ENCODE results near the gene GRIK5.
A peak's percentile ranks its signal among the peaks of the same experiment; 100 is the strongest.

GRIK5 gene

DNA sequence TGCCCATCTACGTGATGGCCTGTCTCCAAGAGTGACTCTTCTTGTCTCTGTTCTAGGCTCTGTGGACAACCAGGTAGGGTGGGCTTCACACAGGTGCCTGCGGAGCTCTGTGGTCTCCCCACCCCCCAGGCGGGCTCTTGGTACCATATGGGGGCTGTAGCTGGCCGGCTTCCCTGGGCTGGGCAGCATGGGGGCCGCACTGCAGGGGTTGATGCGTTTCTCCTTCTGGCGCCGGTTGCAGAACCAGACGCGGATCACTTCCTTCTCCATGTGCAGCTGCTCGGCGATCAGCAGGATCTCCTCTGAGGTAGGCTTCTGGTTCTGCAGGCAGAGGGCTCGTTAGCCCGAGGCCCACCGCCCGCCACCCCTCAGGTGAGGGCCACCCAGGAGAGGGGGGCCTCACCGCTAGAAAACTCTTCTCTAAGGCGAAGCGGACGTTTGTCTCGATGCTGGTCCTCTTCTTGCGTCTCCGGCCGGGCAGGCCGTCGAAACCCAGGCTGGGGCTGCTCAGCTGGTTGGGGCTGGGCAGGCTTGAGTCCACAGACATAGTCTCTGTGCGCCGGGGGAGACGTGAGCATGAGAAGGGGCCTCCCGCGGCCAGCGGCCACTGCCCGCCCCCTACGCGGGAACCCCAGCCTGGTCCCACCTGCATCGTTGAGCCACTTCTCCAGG, 25.3 kb upstream of the GRIK5 start:
- DNase-seq, result no peak

DNA sequence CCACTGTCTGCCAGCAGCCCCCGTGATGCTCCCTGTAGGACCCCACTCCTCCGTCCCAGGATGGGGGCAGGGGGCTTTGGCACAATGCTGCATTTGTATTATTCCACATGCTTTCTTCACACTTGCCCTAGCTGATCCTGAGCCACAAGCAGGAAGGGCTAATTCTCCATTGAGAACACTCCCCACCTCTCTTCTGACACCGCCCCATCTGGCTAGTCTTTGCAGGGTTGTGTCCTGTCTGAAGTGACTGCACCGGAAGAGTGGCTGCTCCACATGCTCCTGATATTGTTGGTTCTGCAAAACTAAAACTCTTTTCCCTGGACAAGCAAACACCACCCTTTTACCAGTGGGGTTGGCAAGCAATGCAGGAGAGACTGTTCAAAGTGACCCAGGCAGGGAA, 23.9 kb upstream of the GRIK5 start:
- no peak for DNase-seq

DNA sequence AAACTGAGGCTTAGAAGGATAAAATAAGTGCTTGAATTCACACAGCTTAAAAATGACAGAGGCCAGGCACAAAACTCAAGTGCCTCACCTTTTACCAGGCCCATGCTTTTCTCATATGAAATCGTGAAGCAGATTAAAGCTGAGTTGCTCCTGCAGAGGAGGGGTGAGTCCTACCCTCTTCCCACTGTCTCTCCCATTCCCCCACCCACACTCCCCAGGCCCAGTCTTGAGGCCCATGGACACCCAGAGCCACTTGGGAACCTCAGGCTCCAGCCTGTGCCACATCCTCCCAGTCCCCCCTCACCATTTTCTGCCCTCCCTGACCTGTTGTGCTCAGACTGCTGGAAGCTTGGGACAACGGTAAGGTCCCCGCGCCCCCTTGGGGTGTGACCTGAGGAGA, 23.5 kb upstream of the GRIK5 start:
- DNase-seq, result no peak

DNA sequence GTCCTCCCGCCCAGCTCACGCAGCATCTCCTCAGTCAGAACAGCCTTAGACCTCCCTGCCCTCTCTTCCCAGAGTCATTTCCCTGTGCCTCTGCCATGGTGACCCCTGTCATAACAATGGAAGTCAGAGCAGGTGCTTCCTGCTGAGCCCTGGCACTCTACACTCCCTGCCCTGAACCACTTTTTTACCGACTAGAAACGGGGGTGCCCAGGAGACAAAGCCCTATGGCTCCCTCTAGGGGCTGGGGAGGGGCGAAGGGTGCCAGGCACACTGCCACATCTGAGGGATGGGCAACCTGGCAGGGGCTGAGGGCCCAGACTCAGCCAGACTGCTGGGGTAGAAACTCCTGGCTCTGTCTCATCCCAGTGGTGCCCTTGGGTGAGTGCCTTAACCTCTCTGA, 22.3 kb upstream of the GRIK5 start:
- DNase-seq, result peak; percentile 68

DNA sequence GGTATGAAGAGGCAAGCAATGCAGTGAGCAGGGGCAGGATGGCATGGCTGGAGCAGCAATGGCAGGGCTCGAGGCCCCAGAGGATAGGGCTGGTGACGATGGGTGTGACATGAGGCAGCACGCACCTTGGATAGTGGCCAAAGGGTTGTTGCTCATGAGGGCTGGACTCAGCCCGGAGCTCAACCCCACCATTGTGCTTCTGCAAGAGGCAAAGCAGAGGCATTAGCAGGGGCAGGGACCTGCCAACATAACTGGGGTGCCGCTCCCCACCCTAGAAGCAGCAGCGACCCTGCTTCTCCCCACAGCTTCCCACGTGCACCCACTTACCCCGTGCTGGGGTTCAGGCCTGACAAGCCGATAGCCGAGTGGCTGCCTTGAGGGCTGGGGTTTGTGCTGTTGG, 21.7 kb upstream of the GRIK5 start:
- DNase-seq, result peak; percentile 10

DNA sequence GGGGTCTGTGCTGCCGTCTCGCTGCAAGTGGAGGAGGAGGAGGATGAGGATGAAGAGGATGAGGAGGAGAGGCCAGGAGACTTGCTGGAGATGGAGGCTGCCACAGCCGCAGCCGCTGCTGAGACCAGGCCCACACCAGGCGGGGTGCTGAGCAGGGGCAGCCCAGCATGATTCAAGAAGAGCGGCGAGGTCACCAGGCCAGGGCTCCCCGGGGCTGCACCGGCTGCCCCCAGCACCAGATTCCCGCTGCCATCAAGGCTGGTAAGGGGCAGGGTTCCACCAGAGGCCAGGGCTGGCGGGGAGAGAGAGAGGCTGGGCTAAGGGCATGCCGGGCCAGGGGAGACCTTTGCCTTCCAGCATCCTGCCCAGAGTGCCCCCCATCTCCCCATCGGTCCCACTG, 21.3 kb upstream of the GRIK5 start:
- DNase-seq, result no peak

DNA sequence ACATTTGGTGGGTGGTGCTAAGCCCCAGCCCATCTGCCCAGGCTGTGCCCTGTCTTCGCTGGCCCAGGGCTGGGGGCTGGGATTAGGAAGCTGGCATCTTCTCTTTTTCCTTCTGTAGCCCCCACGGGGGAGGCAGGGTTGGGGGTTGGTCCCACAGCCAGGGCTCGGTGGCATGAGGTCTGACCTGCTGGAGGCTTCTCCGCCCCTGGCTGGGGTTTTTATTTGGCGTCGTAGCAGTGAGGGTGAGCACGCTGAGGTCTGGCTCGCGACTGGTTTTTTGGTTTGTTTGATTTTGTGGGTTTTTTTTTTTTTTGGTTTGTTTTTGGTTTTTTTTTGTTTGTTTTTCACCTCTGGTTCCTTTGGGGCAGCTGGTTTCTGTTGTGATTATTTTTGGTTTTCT, 20.7 kb upstream of the GRIK5 start:
- peak; percentile 71 for DNase-seq

DNA sequence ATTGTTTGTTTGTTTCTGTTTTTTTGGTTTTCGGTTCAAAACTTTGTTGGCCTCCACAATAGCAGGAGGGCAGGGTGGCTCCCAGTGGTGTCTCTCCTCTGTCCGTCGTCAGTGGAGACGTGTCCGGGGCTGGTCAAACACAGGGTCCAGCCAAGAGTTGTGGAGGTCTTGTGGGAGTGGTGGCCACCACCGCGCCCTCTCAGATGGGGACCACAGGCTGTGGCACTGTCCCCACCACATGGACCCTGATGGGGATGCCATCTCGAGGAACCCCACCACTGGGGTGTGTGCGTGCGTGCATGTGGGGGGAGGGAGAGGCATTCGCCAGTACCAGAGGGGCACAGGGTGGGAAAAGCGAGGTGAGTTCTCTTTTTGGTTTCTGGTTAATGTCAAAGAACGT, 19.8 kb upstream of the GRIK5 start:
- no peak for DNase-seq

DNA sequence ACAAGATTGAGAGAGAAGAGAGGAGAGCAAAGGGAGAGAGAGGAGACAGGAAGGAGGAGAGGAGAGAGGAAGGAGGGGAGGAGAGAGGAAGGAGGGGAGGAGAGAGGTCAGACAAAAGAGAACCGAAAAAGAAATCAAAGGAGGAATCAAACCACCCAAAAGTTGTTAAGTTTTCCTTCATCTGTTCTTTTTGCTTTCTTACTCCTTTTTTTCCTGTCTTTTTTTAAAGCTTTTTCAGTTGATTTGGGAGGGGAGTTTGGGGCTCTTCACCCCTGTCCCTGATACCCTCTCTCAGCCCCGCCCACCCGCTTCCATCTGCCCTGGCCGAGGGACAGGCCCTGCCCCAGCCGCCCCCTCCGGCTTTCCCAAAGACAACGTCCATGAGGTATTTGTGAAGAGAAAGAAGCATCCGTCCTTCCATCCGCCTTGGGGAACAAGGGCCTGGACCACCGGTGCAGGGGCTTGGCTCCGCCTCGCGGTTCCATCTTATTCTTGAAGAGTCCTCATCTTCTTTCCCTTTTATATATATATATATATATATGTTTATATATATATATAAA, 19.3 kb upstream of the GRIK5 start:
- no peak for DNase-seq

DNA sequence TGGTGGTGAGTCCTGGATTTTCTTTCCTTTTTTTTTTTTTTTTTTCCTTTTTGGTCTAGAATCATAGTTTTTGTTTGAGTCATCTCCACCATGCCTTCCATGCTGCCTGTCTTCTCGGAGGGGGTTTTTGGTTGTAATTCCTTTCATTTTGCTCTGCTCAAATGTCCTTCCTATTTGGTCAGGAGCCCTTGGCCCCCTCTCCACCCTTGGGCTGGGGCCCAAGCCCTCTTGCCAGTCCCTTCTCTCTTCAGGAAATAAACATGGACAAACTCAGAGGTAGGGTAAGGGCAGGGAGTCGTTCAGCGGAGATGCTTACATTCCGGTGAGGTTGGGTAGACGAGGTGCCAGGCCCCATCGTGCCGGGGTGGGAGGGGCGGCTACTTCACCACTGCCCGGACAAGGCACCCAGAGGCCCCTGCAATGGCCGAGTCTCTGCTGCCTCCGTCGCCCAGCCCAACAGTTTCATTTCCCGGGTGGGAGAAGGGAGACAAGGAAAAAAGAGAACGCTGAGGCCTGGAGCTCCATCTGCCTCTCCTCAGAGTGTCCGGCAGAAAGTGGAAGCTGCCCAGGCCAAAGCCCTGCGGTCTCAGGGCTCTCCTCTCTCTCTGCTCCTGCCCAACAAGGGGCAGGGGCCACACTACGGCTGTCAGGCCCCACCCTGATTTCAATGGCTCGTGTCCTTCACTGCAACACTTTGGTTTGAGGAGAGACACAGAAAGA, 18.6 kb upstream of the GRIK5 start:
- no peak for DNase-seq

DNA sequence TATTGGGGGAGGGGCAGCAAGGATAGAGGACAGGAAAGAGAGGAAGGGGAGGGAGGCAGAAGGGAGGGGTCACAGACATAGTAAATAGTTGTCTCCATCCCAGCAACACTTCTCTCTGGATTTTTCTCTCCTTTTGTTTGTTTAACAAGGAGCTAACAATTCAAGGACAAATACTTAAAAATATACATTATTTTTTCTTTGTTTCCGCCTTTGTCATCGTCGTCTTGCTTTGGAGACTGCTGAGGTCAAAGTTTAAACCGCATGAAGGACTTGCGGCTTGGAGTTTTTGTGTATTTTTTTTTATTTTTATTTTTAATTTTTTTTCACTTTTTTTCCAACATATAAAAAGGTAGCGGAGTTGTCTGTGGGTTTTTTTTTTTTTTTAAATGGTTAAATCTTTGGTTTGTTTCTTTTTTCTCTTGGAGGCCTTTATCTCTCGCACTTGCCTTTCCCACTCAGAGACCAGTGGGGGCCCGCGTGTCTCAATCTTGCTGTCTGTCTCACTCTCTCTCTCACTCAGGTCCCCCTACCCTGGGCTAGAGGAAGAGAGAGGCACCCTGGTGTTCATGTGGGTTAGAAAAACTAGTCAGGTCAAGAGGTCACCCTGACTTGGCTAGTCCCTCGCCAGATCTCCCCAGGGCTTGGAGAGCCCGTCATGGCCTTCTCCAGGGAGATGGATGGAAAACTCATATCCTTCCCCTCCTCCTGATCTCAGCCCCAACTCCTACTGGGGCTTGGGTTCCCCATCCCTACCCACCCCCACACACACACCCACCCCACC, 17.0 kb upstream of the GRIK5 start:
- DNase-seq, result no peak

DNA sequence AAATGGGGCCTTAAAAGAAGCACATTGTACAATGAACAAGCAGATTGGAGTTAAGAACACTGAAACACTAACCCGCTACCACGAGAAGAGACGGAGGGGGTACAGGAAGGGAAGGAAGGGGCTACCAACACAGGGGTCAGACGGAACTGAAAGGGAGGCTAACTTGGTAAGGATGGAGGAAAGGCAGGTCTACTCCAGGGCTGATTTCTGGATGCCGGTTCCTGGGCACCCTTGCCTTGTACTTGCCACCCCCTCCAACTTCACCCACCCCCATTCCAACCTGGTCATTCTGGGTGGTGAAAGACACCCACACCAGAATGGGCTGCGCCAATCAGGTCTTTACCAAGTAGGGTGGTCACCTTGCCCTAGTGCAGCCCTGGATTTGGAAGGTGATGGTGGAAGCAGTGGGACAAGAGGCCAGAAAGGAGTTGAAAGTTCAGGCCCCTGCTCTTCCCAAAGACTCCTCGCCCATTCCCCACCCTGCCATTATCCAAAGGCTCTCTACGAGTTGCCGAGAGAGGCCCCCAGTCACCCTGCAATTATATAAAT, 16.3 kb upstream of the GRIK5 start:
- DNase-seq, result no peak

DNA sequence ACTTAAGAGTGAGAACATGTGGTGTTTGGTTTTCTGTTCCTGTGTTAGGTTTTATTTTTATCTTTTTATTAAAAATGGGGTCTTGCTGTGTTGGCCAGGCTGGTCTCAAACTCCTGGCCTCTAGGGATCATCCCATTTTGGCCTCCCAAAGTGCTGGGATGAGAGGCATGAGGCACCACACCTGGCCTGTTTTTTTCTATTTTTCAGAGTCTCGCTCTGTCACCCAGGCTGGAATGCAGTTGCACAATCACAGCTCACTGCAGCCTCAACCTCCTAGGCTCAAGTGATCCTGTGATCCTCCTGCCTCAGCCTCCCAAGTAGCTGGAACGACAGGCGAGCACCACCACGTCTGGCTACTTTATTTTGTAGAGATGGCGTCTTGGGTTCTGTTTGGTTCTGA, 13.5 kb upstream of the GRIK5 start:
- DNase-seq, result no peak

DNA sequence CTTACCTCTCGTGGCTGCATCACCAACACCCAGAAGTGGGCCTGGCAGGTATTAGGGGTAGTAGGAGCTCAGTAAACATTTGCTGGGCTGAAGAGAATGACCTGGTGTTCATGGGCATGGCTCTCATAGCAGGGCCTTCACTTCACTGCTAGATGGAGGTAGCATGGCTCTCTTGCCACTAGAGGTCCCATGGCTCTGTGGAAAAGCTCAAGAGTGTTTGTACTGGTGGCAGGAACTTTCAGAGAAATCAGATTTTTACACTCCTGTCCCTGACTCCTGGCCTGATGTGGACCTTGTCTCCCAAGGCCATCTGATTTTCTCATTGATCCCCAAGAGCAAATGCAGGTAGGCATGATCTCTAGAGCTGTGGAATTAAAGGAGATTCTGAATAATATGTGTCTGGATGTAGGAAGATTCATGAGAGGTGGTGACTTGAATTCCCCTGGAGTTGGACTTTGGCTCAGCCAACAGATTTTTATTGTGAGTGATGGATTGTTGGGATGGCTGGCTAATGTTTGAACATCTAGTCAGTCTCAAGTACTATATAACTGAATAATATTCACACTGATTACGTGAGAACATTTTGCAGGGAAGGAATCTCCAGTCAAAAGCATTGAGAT, 11.7 kb upstream of the GRIK5 start:
- peak; percentile 38 for DNase-seq

DNA sequence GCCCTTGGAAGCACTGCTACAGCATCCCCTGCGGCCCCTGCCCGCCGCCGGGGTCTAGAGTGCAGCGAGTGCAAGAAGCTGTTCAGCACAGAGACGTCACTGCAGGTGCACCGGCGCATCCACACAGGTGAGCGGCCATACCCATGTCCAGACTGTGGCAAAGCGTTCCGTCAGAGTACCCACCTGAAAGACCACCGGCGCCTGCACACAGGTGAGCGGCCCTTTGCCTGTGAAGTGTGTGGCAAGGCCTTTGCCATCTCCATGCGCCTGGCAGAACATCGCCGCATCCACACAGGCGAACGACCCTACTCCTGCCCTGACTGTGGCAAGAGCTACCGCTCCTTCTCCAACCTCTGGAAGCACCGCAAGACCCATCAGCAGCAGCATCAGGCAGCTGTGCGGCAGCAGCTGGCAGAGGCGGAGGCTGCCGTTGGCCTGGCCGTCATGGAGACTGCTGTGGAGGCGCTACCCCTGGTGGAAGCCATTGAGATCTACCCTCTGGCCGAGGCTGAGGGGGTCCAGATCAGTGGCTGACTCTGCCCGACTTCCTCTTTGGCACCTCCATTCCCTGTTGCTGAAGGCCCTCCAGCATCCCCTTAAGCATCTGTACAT, 10.9 kb upstream of the GRIK5 start:
- DNase-seq, result no peak

DNA sequence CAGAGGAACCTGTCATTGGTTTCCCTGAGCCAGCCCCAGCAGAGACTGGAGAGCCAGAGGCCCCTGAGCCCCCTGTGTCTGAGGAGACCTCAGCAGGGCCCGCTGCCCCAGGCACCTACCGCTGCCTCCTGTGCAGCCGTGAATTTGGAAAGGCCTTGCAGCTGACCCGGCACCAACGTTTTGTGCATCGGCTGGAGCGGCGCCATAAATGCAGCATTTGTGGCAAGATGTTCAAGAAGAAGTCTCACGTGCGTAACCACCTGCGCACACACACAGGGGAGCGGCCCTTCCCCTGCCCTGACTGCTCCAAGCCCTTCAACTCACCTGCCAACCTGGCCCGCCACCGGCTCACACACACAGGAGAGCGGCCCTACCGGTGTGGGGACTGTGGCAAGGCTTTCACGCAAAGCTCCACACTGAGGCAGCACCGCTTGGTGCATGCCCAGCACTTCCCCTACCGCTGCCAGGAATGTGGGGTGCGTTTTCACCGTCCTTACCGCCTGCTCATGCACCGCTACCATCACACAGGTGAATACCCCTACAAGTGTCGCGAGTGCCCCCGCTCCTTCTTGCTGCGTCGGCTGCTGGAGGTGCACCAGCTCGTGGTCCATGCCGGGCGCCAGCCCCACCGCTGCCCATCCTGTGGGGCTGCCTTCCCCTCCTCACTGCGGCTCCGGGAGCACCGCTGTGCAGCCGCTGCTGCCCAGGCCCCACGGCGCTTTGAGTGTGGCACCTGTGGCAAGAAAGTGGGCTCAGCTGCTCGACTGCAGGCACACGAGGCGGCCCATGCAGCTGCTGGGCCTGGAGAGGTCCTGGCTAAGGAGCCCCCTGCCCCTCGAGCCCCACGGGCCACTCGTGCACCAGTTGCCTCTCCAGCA, 10.1 kb upstream of the GRIK5 start:
- DNase-seq, result no peak

DNA sequence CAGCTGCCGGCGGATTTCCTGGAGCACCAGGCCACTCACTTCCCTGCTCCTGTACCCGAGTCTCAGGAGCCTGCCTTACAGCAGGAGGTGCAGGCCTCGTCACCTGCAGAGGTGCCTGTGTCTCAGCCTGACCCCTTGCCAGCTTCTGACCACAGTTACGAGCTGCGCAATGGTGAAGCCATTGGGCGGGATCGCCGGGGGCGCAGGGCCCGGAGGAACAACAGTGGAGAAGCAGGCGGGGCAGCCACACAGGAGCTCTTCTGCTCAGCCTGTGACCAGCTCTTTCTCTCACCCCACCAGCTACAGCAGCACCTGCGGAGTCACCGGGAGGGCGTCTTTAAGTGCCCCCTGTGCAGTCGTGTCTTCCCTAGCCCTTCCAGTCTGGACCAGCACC, 9.3 kb upstream of the GRIK5 start:
- no peak for DNase-seq

DNA sequence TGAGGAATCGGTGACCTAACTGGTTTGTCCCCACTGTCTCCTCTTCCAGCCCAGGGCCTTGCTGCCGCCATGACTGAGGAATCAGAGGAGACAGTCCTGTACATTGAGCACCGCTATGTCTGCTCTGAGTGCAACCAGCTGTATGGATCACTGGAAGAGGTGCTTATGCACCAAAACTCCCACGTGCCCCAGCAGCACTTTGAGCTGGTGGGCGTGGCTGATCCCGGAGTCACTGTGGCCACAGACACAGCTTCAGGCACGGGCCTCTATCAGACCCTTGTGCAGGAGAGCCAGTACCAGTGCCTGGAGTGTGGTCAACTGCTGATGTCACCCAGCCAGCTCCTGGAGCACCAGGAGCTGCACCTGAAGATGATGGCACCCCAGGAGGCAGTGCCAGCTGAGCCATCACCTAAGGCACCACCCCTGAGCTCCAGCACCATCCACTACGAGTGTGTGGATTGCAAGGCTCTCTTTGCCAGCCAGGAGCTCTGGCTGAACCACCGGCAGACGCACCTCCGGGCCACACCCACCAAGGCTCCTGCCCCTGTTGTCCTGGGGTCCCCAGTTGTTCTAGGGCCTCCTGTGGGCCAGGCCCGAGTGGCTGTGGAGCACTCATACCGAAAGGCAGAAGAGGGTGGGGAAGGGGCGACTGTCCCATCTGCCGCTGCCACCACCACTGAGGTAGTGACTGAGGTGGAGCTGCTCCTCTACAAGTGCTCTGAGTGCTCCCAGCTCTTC, 8.7 kb upstream of the GRIK5 start:
- DNase-seq, result no peak

DNA sequence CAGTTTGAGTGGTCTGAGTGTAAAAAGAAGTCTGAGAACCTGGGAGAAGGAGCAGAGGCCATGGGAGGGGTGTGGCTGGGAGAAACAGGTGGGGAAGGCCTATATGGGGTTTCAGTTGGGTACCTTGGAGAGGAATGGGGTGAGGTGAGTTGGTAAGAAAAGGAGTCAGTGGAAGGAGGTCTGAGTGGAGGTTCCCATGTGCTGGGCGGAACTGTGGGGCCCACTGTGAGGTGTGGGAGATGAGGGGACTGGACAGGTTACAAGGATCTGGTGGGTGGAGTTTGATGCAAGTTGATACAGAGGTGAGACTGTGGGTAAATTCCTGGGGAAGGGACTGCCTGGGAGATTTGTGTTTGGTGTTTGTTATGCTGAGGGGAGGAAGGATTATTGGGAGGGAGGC, 8.1 kb upstream of the GRIK5 start:
- no peak for DNase-seq

DNA sequence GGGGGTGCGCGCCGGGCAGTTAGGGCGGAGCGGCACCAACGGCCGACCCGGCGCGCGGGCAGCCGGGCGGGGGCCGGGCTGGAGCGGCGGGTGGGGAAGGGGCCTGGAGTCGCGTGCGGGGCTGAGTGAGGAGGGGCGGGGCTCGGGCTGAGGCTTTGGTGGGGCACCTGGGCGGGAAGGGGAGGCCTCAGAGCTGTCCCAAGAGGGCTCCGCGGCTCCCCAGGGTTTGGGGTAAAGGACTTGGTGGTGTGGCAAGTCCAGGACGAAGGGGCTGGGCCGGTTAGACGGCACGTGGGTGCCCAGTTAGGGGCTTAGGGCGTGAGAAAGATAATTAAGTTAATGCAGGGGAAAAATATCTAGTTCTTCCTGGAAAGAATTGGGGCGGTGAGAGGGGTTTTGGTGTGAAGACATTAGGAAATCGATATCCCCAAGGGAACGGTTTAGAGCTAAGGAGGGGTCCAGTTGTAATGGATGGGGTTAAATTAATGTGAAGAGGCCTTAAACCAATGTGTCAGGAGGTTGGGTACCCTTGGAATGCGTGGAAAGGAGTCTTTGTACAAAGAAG, 6.5 kb upstream of the GRIK5 start:
- no peak for DNase-seq
